Endometrial microvascular endothelial cells (primary cell): ENCODE results near the gene EVA1A. TPM values are rescaled to one million over a fixed set of nuclear protein-coding genes. Genes with fewer than 3 reads are reported as not detected.

Source experiments
- in situ Hi-C: cut with HindIII; loops from 2 replicates; pipeline ENCODE4 v1.10.0; 2017; ENCODE audit warnings: low sequenced_read_pairs, low pct_unique_long_range_greater_than_20kb; ENCODE audit errors: inconsistent ontology term
- total RNA-seq: library from RNA; depleted of rRNA; stranded (reverse); fragments of >200 nt; gene quantifications from one replicate; pipeline ENCODE4 v1.2.3, GENCODE V29; 2015; ENCODE audit errors: inconsistent ontology term

The EVA1A gene
- total RNA-seq, result 29.9 TPM

GRCh38 chr2:75560768-75561565 is at the start of gene EVA1A:
EVA1A (minus strand) TSS chr2:75560939; CDS start chr2:75518140, 42,799 bp downstream.
- in situ Hi-C loops, result no loop called here

- in situ Hi-C loops, result loop anchor here (25.0 kb wide), 1 partner anchor 148 kb away; no protein-coding TSS in a partner anchor
These were observed 49.3 kb upstream of the EVA1A start for GRCh38 chr2:75609937-75610508.

- in situ Hi-C loops, result loop anchor here (25.0 kb wide), 1 partner anchor 147 kb away; no protein-coding TSS in a partner anchor
These were observed 48.6 kb upstream of the EVA1A start for GRCh38 chr2:75609334-75609689.

GRCh38 chr2:75608684-75609333 is 48.1 kb upstream of the EVA1A start:
- in situ Hi-C loops, result loop anchor here (25.0 kb wide), 1 partner anchor 147 kb away; no protein-coding TSS in a partner anchor

- in situ Hi-C loops, result loop anchor here (25.0 kb wide), 1 partner anchor 146 kb away; no protein-coding TSS in a partner anchor
These were observed 47.4 kb upstream of the EVA1A start for GRCh38 chr2:75607988-75608683.

GRCh38 chr2:75607400-75607798 is 46.7 kb upstream of the EVA1A start:
- in situ Hi-C loops, result loop anchor here (25.0 kb wide), 1 partner anchor 145 kb away; no protein-coding TSS in a partner anchor

GRCh38 chr2:75606761-75607399 is 46.1 kb upstream of the EVA1A start:
- in situ Hi-C loops, result loop anchor here (25.0 kb wide), 1 partner anchor 145 kb away; no protein-coding TSS in a partner anchor

GRCh38 chr2:75605770-75606529 is 45.2 kb upstream of the EVA1A start:
- in situ Hi-C loops, result loop anchor here (25.0 kb wide), 1 partner anchor 144 kb away; no protein-coding TSS in a partner anchor

GRCh38 chr2:75604484-75604883 is 43.7 kb upstream of the EVA1A start:
- in situ Hi-C loops, result loop anchor here (25.0 kb wide), 1 partner anchor 142 kb away; no protein-coding TSS in a partner anchor

- in situ Hi-C loops, result loop anchor here (25.0 kb wide), 1 partner anchor 141 kb away; no protein-coding TSS in a partner anchor
These were observed 42.7 kb upstream of the EVA1A start for GRCh38 chr2:75603477-75603876.

GRCh38 chr2:75602724-75603342 is 42.1 kb upstream of the EVA1A start:
- in situ Hi-C loops, result loop anchor here (25.0 kb wide), 1 partner anchor 141 kb away; no protein-coding TSS in a partner anchor

- in situ Hi-C loops, result loop anchor here (25.0 kb wide), 1 partner anchor 138 kb away; no protein-coding TSS in a partner anchor
These were observed 39.8 kb upstream of the EVA1A start for GRCh38 chr2:75600461-75601011.

- in situ Hi-C loops, result no loop called here
These were observed 37.9 kb upstream of the EVA1A start for GRCh38 chr2:75598589-75599155.

- in situ Hi-C loops, result no loop called here
These were observed 37.2 kb upstream of the EVA1A start for GRCh38 chr2:75597949-75598348.

GRCh38 chr2:75596784-75597183 is 36.0 kb upstream of the EVA1A start:
- in situ Hi-C loops, result no loop called here

- in situ Hi-C loops, result no loop called here
These were observed 35.0 kb upstream of the EVA1A start for GRCh38 chr2:75595541-75596395.
